ENCODE results near the gene IL27RA. TPM values are rescaled to one million over a fixed set of nuclear protein-coding genes. Genes with fewer than 3 reads are reported as not detected.

Gene IL27RA
- total and polyA plus RNA-seq, 2 donors (not counting 1 experiment from before 2014, with no cell fraction given): 36.2 to 38.6 TPM

DNA sequence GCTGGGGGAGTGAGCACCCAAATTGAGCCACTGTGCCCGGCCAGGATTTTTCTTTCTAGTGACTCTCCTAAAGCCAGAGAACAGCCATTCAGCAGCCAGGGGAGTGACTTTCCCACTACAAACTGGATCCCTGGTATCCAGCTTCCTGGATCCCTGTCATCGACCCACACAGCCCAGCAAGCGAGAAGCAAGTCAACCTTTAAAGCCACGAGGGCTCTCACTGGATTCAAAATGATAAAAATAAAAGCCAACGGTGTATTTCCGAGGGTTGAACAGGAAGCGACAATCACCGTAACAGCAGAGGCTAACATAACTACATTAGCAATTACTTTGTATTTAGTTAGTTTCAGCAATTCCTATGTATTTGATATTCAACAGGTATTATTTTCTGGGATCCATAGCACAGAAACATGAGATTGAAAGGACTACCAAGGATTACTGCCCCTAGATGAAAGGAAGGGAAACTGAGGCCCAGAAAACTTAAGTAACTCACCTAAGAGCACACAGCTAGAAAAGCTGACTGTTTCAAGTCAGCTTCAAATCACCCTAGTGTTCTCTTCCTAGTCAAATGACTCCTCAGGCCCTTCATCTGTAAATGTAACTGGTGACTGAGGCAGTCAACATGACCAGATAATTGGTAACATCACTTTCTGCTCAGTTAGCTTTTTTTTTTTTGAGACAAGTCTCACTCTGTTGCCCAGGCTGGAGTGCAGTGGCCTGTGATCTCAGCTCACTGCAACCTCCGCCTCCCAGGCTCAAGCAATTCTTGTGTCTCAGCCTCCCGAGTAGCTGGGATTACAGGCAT lies 28.1 kb upstream of the IL27RA start:
- Mint-ChIP-seq H3K4me1 (peaks cover 61% of the 10 kb centered on the region), H3K27ac (peak overlapping the region; percentile 95), H3K27me3 (no peaks in the 10 kb centered on the region), H3K9me3 (ENCODE audit: insufficient read depth) (no peaks in the 10 kb centered on the region), H3K4me3 (peak overlapping the region; percentile 65)
- H2AFZ ChIP-seq (ENCODE audit: insufficient read depth, low read depth, low read length, poor library complexity, severe bottlenecking): peak overlapping the region; percentile 61
- peak overlapping the region; percentile 99 to 100 for H3K27ac ChIP-seq (ENCODE audit: low read length in 2 of 2)
- TF ChIP-seq EZH2 (IDR thresholded peaks at IDR 0.05; ENCODE audit: borderline replicate concordance, insufficient read depth, low read depth, low read length, poor library complexity, severe bottlenecking): no peak
- TF ChIP-seq CTCF (IDR thresholded peaks at IDR 0.05): no peak
- intact Hi-C loops (cut with micrococcal nuclease): no loop called here
- peaks cover 56 to 61% of the 10 kb centered on the region in 2 donors for H3K4me1 ChIP-seq (ENCODE audit: control insufficient read depth in 2 of 2, insufficient read depth in 2 of 2, low read length in 2 of 2)
- ChIA-PET CTCF (interaction anchor here (0.7 to 2.7 kb wide), 7 partner anchors 11 to 133 kb away, joined by 3 to 8 read pairs (median 5); partner anchors contain the start of genes ASF1B and IL27RA), POLR2A (interaction anchor here (0.5 to 5.0 kb wide), 6 partner anchors 10 to 157 kb away, joined by 3 to 42 read pairs (median 8); partner anchors contain the start of gene IL27RA)
- WGBS (ENCODE audit: insufficient coverage): 11% methylated on average over 8 of the region's 10 CpGs
- DNase-seq: peak; percentile 58
- H3K4me3 ChIP-seq (ENCODE audit: control extremely low read depth in 1 of 5, extremely low read depth in 1 of 5, insufficient read depth in 1 of 5, low read depth in 2 of 5, low read length in 4 of 5): peak overlapping the region in 4 of 5 experiments; percentile 1 to 6 (median 4)
- peak overlapping the region; percentile 40 for H3K9ac ChIP-seq (ENCODE audit: low read length)
- peaks cover 0 to 6% of the 10 kb centered on the region in 2 experiments for H3K36me3 ChIP-seq (replicated peaks in 1 of 2; ENCODE audit: control extremely low read depth in 1 of 2, control insufficient read depth in 1 of 2, extremely low read depth in 1 of 2, insufficient read depth in 2 of 2, low read length in 1 of 2)
- ATAC-seq (ENCODE audit: low read depth): no peak
- H3K9me3 ChIP-seq (ENCODE audit: control extremely low read depth in 1 of 3, control insufficient read depth in 2 of 3, insufficient read depth in 1 of 3, low read length in 2 of 3): peaks cover 0 to 6% (median 4%) of the 10 kb centered on the region in 3 donors
- H3K4me2 ChIP-seq (replicated peaks; ENCODE audit: low read depth, low read length, poor library complexity, severe bottlenecking): peak overlapping the region; percentile 73
- H3K79me2 ChIP-seq (ENCODE audit: control insufficient read depth, insufficient read depth, low read length): peaks cover 38% of the 10 kb centered on the region
- H4K20me1 ChIP-seq (ENCODE audit: control insufficient read depth, insufficient read depth, low read length, poor library complexity, severe bottlenecking): no peaks in the 10 kb centered on the region
- H3K27me3 ChIP-seq (replicated peaks in 1 of 4; ENCODE audit: control extremely low read depth in 1 of 4, control insufficient read depth in 3 of 4, insufficient read depth in 4 of 4, low read length in 3 of 4): no peaks in the 10 kb centered on the region
